IPS DF 6.9 (cell line): ENCODE measurements around the gene CACNA2D3.
"Not testable (repeated sequence)": the region's sequence is repeated elsewhere in the genome, so short reads cannot be mapped to it uniquely, and the experiment has no call there.

ENCODE experiments used
- DNase-seq: peaks from one replicate; pipeline ENCODE4 v3.0.0-alpha.2; 2013; ENCODE audit warnings: low read depth, low spot score
- H3K27ac ChIP-seq: one replicate; pipeline ENCODE4 v1.5.1; 2013; ENCODE audit warnings: low read length, control low read depth
- H3K27me3 ChIP-seq: 2 replicates; pipeline ENCODE4 v1.6.1; 2013; ENCODE audit warnings: mild to moderate bottlenecking, low read length; ENCODE audit not compliant: control insufficient read depth, insufficient read depth
- H3K36me3 ChIP-seq: 2 replicates; pipeline ENCODE4 v1.6.1; 2013; ENCODE audit warnings: low read length; ENCODE audit not compliant: control insufficient read depth, insufficient read depth
- H3K4me1 ChIP-seq: 2 replicates; pipeline ENCODE4 v1.6.1; 2013; ENCODE audit warnings: low read length; ENCODE audit not compliant: control insufficient read depth, insufficient read depth
- H3K4me3 ChIP-seq: 2 replicates; pipeline ENCODE4 v1.5.1; 2013; ENCODE audit warnings: mild to moderate bottlenecking, low read length
- H3K9me3 ChIP-seq: 2 replicates; pipeline ENCODE4 v1.6.1; 2013; ENCODE audit warnings: low read length, inconsistent platforms; ENCODE audit not compliant: control insufficient read depth, insufficient read depth
- WGBS: extraction: QIAGEN DNeasy Blood & Tissue Kit; methylation state at CpG from one replicate; pipeline ENCODE4 v1.1.7; 2013; ENCODE audit warnings: mixed read lengths, missing lambda C conversion rate; ENCODE audit not compliant: insufficient read length, insufficient coverage; 5-methylcytosine and 5-hydroxymethylcytosine counted together

Gene CACNA2D3

GRCh38 chr3:54432975-54433374, 310.6 kb downstream of the CACNA2D3 start:
- no peaks in the 10 kb centered on the region for H3K36me3 ChIP-seq
- no peaks in the 10 kb centered on the region; the same call in 1 of the 2 replicates for H3K27me3 ChIP-seq
- no peak overlapping the region for H3K4me3 ChIP-seq
- no CpG with 5 or more reads among the region's 1 CpG for WGBS
- H3K4me1 ChIP-seq = peaks cover 4% of the 10 kb centered on the region; the same call in 1 of the 2 replicates
- H3K27ac ChIP-seq = no peak overlapping the region
- DNase-seq = no peak
- H3K9me3 ChIP-seq = no peaks in the 10 kb centered on the region

- Histone ChIP-seq H3K27me3 (no peaks in the 10 kb centered on the region), H3K36me3 (no peaks in the 10 kb centered on the region), H3K9me3 (no peaks in the 10 kb centered on the region), H3K4me1 (peaks cover 4% of the 10 kb centered on the region; the same call in 1 of the 2 replicates), H3K27ac (no peak overlapping the region), H3K4me3 (no peak overlapping the region)
- peak; percentile 60 for DNase-seq
- WGBS = no CpG with 5 or more reads among the region's 6 CpGs
These were observed 311.5 kb downstream of the CACNA2D3 start for GRCh38 chr3:54433846-54434245.

- Histone ChIP-seq H3K4me1 (peaks cover 4% of the 10 kb centered on the region; the same call in 1 of the 2 replicates), H3K27ac (no peak overlapping the region), H3K36me3 (no peaks in the 10 kb centered on the region), H3K9me3 (no peaks in the 10 kb centered on the region), H3K4me3 (no peak overlapping the region), H3K27me3 (no peaks in the 10 kb centered on the region)
- DNase-seq = no peak
- no CpG with 5 or more reads among the region's 2 CpGs for WGBS
These were observed 312.4 kb downstream of the CACNA2D3 start for GRCh38 chr3:54434756-54435155.

- DNase-seq = no peak
- no peak overlapping the region for H3K4me3 ChIP-seq
- no peak overlapping the region for H3K27ac ChIP-seq
- no peaks in the 10 kb centered on the region for H3K27me3 ChIP-seq
- H3K4me1 ChIP-seq = peaks cover 4% of the 10 kb centered on the region; the same call in 1 of the 2 replicates
- no peaks in the 10 kb centered on the region for H3K9me3 ChIP-seq
- WGBS = no CpG with 5 or more reads among the region's 2 CpGs
- no peaks in the 10 kb centered on the region for H3K36me3 ChIP-seq
These were observed 314.9 kb downstream of the CACNA2D3 start for GRCh38 chr3:54437271-54437670.

- Histone ChIP-seq H3K27ac (no peak overlapping the region), H3K9me3 (no peaks in the 10 kb centered on the region), H3K36me3 (no peaks in the 10 kb centered on the region), H3K4me3 (no peak overlapping the region), H3K4me1 (no peaks in the 10 kb centered on the region), H3K27me3 (no peaks in the 10 kb centered on the region)
- WGBS = no CpG with 5 or more reads among the region's 11 CpGs
- DNase-seq = no peak
These were observed 321.3 kb downstream of the CACNA2D3 start for GRCh38 chr3:54443561-54444161.

GRCh38 chr3:54445630-54446029, 323.3 kb downstream of the CACNA2D3 start:
- no peaks in the 10 kb centered on the region for H3K36me3 ChIP-seq
- no peaks in the 10 kb centered on the region for H3K4me1 ChIP-seq
- no peaks in the 10 kb centered on the region for H3K27me3 ChIP-seq
- no peak for DNase-seq
- H3K4me3 ChIP-seq = no peak overlapping the region
- H3K27ac ChIP-seq = no peak overlapping the region
- WGBS = no CpG with 5 or more reads among the region's 1 CpG
- H3K9me3 ChIP-seq = no peaks in the 10 kb centered on the region

- Histone ChIP-seq H3K27me3 (no peaks in the 10 kb centered on the region), H3K4me1 (no peaks in the 10 kb centered on the region), H3K36me3 (no peaks in the 10 kb centered on the region), H3K27ac (no peak overlapping the region), H3K4me3 (no peak overlapping the region), H3K9me3 (no peaks in the 10 kb centered on the region)
- no CpG with 5 or more reads among the region's 2 CpGs for WGBS
- DNase-seq = no peak
These were observed 325.1 kb downstream of the CACNA2D3 start for GRCh38 chr3:54447427-54447826.

- H3K27me3 ChIP-seq = no peaks in the 10 kb centered on the region
- H3K27ac ChIP-seq = no peak overlapping the region
- H3K36me3 ChIP-seq = no peaks in the 10 kb centered on the region
- no peak for DNase-seq
- no CpG with 5 or more reads among the region's 3 CpGs for WGBS
- no peaks in the 10 kb centered on the region for H3K4me1 ChIP-seq
- H3K9me3 ChIP-seq = no peaks in the 10 kb centered on the region
- H3K4me3 ChIP-seq = no peak overlapping the region
These were observed 332.5 kb downstream of the CACNA2D3 start for GRCh38 chr3:54454806-54455205.

- no peaks in the 10 kb centered on the region for H3K27me3 ChIP-seq
- H3K4me3 ChIP-seq = no peak overlapping the region
- H3K27ac ChIP-seq = no peak overlapping the region
- no peaks in the 10 kb centered on the region for H3K36me3 ChIP-seq
- H3K4me1 ChIP-seq = no peaks in the 10 kb centered on the region
- WGBS = no CpG with 5 or more reads among the region's 2 CpGs
- no peaks in the 10 kb centered on the region for H3K9me3 ChIP-seq
- DNase-seq = no peak
These were observed 336.0 kb downstream of the CACNA2D3 start for GRCh38 chr3:54458357-54458756.

GRCh38 chr3:54464554-54464953, 342.2 kb downstream of the CACNA2D3 start:
- not testable (repeated sequence) for H3K4me1 ChIP-seq, H3K36me3 ChIP-seq
- no CpG with 5 or more reads among the region's 23 CpGs for WGBS

GRCh38 chr3:54476891-54477290, 354.5 kb downstream of the CACNA2D3 start:
- no peak overlapping the region for H3K4me3 ChIP-seq
- H3K4me1 ChIP-seq = no peaks in the 10 kb centered on the region
- H3K27me3 ChIP-seq = no peaks in the 10 kb centered on the region
- H3K27ac ChIP-seq = no peak overlapping the region
- no peaks in the 10 kb centered on the region for H3K36me3 ChIP-seq
- no peak for DNase-seq
- no peaks in the 10 kb centered on the region for H3K9me3 ChIP-seq

More at GRCh38 chr3:54464554-54464953, 342.2 kb downstream of the CACNA2D3 start:
- not testable (repeated sequence) for H3K27ac ChIP-seq, H3K27me3 ChIP-seq, H3K9me3 ChIP-seq, DNase-seq, H3K4me3 ChIP-seq
